SIG-M5 (cell line): ENCODE measurements around the gene GC.
"Not testable (repeated sequence)": the region's sequence is repeated elsewhere in the genome, so short reads cannot be mapped to it uniquely, and the experiment has no call there.

Source experiments
- DNase-seq: peaks from one replicate; lab custom pipeline; 2025; lab: John Stamatoyannopoulos, UW

Gene GC

GRCh38 chr4:71765821-71766383, 18.0 kb downstream of the GC start:
- DNase-seq: no peak

GRCh38 chr4:71765350-71765749, 18.5 kb downstream of the GC start:
- DNase-seq: no peak

- DNase-seq: no peak
Observed at GRCh38 chr4:71752383-71753042, 31.4 kb downstream of the GC start.

- no peak for DNase-seq
Observed at GRCh38 chr4:71749008-71749594, 34.8 kb downstream of the GC start.

- no peak for DNase-seq
Observed at GRCh38 chr4:71746379-71746778, 37.5 kb downstream of the GC start.

GRCh38 chr4:71738782-71739181, 45.1 kb downstream of the GC start:
- not testable (repeated sequence) for DNase-seq

- no peak for DNase-seq
Observed at GRCh38 chr4:71732706-71733105, 51.2 kb downstream of the GC start.

- no peak for DNase-seq
Observed at GRCh38 chr4:71732066-71732465, 51.8 kb downstream of the GC start.

GRCh38 chr4:71729856-71730255, 54.0 kb downstream of the GC start:
- DNase-seq: no peak

GRCh38 chr4:71713611-71714203, 70.2 kb downstream of the GC start:
- DNase-seq: no peak

GRCh38 chr4:71711985-71712348, 71.9 kb downstream of the GC start:
- DNase-seq: no peak

- DNase-seq: no peak
Observed at GRCh38 chr4:71711044-71711984, 72.6 kb downstream of the GC start.

GRCh38 chr4:71709961-71710360, 73.9 kb downstream of the GC start:
- no peak for DNase-seq

- no peak for DNase-seq
Observed at GRCh38 chr4:71698141-71698540, 85.7 kb downstream of the GC start.

- DNase-seq: no peak
Observed at GRCh38 chr4:71697031-71697430, 86.8 kb downstream of the GC start.

- no peak for DNase-seq
Observed at GRCh38 chr4:71694961-71695360, 88.9 kb downstream of the GC start.

GRCh38 chr4:71692963-71693362, 90.9 kb downstream of the GC start:
- no peak for DNase-seq

GRCh38 chr4:71692198-71692597, 91.7 kb downstream of the GC start:
- DNase-seq: no peak
